GM21576 (cell line): ENCODE data around the gene BNIPL.

Experiments used
- ATAC-seq: cut with Tn5 transposase; IDR thresholded peaks from one replicate; pipeline ENCODE4 v1.9.1; 2021; ENCODE audit warnings: mild to moderate bottlenecking, moderate library complexity; ENCODE audit not compliant: unreplicated experiment

The BNIPL gene, protein sequence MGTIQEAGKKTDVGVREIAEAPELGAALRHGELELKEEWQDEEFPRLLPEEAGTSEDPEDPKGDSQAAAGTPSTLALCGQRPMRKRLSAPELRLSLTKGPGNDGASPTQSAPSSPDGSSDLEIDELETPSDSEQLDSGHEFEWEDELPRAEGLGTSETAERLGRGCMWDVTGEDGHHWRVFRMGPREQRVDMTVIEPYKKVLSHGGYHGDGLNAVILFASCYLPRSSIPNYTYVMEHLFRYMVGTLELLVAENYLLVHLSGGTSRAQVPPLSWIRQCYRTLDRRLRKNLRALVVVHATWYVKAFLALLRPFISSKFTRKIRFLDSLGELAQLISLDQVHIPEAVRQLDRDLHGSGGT

DNA sequence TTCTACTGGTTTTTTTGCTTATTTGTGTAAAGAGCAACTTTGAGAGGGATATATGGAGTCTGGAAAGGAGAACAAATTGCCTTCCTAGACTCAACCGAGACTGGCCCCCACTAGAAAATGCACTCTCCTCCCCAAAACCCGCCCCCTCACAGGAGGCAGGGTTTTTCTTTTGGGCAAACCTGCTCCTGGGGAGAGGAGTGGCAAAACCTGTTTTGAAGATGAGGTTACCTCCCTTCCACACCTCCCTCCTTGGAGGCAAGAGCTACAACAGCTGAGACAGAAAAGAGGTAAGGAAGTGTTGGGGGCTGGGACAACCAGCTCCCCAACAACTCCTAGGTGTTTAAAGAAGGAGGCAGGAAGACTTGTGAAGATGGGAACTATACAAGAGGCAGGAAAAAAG is at the start of gene BNIPL:
Gene BNIPL (plus strand): TSS at position 231 of the 400 bp plus-strand sequence. CDS start 140 bp downstream, at position 371.
- no peak for ATAC-seq

DNA sequence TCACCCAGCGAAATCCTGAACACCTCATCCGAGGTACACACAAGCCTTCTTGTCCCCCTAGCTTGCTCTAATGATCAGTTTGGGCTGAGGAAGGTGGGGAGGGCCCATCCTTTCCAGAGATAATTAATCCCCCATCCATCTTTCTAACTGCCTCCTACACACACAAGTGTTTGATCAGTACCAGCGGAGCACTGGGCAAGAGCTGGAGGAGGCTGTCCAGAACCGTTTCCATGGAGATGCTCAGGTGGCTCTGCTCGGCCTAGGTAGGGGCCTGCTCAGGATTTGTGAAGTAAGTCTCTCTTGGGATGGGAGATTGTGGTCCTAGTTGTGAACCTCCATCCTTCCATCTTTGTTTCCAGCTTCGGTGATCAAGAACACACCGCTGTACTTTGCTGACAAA is 48.5 kb upstream of the BNIPL start:
- ATAC-seq, result no peak

DNA sequence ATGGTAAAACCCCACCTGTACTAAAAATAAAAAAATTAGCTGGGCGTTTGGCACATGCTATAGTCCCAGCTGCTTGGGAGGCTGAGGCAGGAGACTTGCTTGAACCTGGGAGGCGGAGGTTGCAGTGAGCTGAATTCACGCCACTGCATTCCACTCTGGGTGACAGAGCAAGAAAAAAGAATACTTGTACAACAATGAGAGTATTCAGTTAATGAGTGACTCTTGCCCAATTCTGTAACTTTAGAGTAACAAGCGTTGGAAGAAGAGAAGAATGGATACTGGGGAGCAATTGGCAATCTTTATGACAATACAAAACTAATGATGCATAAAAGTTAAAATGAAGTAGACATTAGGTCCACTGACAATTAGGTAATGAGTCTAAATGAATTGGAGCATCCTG is 43.8 kb upstream of the BNIPL start:
- ATAC-seq, result no peak

DNA sequence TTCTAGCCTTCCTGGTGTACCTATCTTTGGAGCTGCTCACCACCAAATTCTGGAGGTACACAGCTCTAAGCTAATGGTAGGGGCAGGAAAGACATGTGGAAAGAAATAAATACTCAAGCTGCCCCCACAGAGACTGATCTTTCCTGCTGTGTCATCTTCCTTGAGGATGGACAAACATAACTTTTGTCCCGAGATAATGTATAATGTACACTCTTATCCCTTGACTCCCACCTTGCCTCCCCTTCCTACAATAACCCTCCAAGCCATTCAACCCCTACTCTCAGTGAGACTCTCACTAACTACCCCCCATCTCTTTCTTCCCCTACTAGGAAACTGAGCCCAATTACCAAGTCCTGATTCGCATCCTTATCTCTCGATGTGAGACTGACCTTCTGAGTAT is 42.1 kb upstream of the BNIPL start:
- ATAC-seq, result no peak

DNA sequence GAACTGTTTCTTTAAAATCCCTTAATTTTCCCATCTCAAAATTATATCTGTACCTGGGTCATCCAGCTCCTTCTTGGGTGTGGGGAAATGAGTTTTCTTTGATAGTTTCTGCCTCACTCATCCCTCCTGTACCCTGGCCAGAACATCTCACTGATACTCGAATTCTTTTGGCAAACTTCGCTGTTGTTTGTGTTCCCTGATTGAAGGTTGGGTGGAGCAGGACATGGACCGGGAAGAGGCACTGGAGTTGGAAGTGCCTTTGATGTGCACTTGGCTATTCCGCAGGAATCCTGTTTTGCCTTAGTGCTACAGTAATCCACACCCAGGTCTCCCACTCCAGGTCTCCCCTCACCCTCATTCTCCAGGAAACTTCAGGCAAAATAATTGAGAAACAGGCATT is 40.9 kb upstream of the BNIPL start:
- ATAC-seq, result no peak

DNA sequence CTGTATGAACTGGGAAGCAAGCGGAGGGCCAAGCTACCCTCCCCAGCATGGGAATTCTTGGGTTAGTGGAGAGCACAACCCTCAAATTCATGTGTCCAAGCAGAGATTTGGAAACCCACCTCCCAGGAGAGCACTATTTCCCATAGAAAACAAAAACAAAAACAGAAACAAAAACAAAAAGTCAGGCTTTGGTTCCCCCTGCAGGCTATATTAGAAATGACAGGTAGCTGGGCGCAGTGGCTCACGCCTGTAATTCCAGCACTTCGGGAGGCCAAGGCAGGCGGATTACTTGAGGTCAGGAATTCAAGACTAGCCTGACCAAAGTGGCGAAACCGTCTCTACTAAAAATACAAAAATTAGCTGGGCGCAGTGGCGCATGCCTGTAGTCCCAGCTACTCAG is 40.5 kb upstream of the BNIPL start:
- ATAC-seq, result no peak

DNA sequence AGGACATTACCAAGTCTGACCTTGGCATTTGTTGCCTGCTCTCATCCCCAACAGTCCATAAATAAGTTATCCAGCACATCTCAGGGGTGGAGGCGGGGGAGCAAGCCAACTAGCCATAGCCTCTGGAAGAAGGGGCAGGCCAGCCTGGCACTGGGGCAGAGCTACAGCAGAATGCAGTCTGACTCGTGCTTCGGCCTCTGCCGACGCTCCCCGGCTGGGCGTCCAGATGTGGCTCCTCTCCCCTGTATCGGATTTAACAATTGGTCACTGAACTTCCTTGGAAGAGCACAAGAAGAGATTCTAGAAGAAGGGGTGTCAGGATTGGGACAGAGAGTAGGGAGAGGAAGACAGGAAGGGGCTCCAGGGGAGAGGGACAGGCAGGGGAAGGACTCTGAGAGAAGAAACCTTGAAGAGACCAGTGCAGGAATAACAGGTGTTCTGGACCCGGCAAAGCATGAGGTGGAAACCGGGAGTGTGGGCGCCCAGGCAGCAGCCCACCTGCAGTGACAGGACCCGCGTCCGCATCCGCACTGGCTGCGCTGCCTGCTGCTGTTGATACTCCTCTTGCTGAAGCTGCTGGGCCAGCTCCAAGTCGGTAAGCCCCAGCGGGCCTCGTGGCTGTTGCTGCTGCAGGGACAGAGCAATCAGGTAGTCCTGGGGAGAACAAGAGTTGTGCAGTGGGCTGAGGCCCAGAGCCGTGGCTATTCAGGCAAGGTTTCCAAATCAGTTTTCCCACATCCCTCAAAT is 39.1 kb upstream of the BNIPL start:
- no peak for ATAC-seq

DNA sequence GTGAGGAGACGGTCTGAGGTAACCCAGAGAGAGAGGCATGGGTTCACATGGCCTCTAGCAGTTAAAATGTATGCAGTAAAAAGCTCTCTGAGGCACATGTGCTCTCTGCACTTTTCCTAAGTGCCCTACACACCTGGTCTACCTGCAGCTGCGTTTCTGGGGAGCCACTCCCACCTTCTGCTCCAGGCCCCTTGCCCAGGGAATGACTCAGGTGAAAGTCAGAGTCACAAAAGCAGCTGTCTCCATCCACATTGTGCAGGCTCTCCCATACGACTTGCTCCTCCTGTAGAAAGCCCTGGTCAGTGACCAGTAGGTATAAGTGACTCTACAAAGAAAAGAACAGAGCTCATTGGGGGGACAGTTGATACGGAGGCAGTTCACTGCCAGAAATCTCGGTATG is 38.4 kb upstream of the BNIPL start:
- no peak for ATAC-seq

DNA sequence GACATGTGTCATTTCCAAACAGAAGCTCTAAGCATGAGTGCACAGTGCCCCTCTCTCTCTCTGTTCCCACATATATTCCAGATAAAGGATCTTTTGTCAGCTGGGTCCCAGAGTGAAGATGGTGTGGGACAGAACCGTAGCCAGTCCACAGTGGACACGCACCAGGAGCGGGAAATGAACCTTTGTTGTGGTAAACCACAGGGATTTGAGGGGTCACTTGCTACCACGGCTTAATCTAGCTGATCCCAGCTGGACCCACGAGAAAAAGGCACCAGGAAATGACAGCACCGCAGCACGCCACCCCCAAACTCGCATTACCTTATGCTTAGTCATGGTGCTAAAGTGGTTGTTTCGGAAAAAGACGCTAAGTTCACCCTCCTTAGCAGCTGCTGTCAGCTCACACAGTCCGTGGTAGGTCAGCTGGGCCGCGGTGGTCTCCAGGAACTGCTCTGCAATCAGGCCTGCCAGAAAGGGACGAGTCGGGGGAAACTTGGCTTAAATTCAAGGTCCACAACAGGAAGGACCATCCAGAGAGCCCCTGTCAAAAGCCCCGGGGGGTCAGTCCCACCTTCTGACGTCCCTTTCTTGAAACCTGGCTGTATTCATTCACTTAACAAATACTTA is 37.2 kb upstream of the BNIPL start:
- no peak for ATAC-seq

DNA sequence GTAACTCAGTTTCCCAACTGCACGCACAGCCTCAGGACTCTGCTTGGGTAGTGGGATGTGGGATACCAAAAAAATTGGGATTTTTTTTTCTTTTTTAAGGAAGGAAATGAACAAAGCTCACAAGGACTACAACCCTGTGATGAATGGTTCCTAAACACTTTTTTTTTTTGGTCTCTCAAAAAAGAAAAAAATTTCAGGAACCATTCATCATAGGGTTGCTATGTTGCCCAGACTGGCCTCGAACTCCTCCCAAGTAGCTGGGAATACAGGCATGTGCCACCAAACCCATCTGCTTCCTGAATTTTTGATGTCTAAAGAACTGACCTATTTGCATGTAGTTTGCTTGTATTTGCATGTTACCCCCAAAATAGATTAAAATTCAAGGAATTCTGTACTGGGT is 36.5 kb upstream of the BNIPL start:
- ATAC-seq, result no peak

DNA sequence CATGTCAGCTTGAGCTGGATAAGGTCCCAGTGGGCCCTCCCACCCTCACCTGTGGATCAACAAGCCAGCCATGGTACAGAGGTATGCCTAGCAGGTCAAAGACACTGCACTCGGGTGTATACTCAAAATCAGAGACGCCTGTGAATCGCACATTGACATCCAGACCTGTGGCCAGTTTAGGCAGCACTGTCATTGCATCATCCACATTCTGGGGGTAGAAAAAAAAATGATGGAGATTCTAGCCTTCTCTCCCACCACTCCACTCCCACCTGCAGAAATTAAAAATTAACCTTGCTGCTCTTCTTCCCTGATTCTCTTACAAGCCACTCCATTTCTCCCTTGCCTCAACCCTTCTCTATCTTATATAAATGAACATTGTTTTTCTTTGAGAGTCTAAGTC is 36.0 kb upstream of the BNIPL start:
- ATAC-seq, result no peak

DNA sequence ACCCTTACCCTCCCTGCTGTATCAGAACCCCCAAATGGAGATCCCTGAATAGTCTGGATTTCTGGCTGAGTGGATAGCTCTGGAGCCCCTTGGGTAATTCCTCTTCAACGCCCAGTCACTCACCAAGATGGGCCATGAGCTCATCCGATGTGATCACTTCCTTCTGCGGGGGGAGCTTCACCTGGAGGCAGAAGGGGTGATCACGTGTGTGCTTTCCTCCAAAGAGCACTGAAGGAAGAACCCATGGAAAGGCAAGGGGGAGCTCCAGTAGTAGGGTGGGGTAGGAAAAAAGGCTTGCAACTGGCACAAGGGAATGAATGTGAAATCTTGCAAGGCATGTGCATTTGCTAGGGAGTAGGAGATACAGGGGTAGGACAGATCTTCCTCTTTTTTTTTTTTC is 34.8 kb upstream of the BNIPL start:
- no peak for ATAC-seq

DNA sequence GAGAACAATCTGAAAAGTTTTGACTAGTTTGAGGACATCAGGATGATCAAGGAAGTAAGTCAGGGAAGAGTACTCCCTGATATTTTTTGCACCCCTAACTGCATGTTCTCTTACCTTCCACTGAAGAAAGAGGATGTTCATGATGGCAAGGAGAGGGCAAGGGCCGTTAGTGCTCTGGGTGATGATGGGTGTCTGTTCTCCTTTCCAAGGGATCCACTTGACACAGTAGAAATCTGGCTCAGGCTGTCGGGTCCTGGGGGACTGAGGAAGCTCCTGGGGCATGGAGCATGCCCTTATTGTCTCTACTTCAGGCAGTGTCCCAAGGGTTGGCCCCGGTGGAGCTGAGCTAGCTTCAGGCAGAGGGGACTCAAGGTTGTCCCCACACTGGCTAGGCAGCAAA is 34.3 kb upstream of the BNIPL start:
- no peak for ATAC-seq

DNA sequence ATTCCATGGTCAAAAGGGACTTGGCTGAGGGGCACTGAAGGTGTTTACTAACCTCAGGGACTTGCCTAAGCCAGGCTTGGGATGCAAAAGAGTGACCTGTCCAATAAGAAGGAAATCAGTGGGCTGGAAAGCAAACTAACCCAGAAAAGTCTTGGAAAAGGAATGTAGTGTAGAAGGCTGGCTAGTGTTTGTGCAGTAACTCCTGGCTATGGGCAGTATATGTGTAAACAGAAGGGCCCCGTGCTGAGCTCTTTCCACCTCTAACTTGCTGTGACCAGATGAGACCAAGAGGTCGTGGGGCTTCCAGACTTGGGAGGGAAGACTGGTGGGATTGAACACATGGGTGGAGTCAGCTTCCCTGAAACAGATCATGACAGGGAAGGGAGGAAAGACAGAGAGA is 33.8 kb upstream of the BNIPL start:
- ATAC-seq, result no peak

DNA sequence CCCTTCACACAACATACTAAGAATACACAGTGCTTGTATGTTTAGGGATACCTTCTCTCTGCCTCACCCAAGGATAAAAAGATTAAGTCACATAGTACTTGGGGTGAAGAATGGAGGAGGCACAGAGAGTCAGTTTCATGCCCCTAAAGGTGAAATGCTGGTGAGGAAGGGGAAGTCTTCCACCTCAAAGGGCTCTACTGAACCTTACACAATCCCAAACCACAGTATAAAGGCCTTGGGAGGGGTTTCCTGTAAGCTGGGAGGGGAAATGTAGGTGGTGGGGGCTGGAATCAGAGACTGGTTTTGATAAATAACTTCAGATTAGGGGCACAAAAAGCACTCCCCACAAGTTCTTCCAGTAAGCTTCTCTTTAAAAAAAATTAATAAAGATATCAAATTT is 33.2 kb upstream of the BNIPL start:
- no peak for ATAC-seq

DNA sequence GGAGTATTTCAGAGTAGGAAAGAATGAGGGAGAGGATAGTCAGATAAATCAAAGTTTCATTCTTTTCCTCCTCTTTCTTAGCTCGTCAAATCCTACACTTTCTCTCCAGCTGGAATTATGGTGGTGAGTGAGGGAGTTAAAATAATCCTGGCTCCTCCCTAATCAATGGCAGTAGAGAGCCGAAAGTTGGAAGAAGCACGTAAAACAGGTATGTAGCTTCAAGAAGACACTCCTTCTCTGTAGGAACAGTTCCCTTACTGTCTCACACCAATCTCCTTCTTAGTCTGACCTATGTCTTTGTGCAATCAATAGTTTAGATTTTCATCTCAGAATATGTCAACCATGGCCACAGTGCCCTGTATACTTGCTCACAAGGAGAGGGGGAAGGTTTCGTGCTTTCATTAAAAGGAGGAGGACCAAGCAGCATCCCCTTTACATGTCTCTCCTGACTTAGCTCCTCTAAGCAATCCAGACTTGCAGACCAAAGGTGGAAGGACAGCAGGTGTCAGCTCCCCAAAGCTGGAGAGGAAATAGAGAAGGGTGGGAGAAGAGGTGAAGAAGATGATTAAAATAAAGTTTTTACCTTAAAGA is 30.6 kb upstream of the BNIPL start:
- no peak for ATAC-seq

DNA sequence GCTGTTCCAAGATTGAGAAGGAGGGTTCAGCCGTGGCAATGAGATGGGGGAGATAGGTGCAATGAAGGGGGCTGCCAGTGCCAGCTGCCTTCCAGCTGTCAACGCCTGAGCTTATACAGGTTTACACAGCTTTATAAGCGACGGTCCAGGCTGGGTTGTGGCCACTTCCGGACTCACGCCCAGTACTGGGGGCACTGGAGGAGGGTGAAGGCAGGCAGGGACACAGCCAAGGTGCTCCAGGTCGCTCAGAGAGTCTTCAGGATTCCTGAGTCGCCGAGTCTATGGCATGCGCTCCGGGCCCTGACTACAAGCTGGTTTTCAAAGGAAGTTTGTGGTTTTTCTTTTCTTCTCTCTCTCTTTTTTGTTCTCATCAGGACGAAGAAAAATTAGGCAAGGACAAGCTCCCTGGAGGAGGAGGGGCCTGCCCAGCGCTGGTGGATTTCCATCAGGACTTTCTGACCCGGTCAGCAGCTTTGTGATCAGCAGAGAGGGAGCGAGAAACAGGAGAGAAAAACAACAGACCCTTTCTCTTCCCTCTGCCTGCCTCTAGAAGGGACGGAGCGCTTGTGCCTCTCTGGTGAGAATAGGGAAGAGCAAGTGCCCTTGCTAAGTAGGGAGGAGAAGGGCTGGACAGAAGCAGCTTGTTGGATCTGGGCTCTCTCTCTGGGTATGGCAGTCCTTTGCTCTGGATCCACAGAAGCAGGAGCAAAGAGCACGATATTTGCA is 29.9 kb upstream of the BNIPL start, which contains the start of gene MINDY1:
Gene MINDY1 (minus strand): TSS at position 576 of the 726 bp plus-strand sequence. CDS start 4,285 bp downstream, outside the sequence.
- no peak for ATAC-seq

DNA sequence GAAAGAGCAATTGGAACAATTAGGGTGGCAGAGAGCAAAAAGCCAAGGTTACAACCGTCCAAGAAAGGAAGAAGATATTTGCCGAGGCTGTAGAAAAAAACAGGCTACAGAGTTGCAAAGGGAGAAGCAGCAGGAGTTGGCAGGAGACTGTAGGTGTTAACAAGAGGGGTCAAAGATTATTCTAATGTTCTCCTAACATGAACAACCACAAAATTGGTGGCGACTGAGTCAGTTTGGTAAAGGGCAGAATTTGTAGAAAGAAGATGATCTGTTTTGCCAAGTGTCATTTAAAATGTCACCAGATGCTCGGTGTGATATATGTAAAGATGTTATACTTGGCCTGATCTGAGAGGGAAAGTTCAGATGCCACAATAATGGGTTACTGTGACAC is 28.5 kb upstream of the BNIPL start:
- no peak for ATAC-seq

DNA sequence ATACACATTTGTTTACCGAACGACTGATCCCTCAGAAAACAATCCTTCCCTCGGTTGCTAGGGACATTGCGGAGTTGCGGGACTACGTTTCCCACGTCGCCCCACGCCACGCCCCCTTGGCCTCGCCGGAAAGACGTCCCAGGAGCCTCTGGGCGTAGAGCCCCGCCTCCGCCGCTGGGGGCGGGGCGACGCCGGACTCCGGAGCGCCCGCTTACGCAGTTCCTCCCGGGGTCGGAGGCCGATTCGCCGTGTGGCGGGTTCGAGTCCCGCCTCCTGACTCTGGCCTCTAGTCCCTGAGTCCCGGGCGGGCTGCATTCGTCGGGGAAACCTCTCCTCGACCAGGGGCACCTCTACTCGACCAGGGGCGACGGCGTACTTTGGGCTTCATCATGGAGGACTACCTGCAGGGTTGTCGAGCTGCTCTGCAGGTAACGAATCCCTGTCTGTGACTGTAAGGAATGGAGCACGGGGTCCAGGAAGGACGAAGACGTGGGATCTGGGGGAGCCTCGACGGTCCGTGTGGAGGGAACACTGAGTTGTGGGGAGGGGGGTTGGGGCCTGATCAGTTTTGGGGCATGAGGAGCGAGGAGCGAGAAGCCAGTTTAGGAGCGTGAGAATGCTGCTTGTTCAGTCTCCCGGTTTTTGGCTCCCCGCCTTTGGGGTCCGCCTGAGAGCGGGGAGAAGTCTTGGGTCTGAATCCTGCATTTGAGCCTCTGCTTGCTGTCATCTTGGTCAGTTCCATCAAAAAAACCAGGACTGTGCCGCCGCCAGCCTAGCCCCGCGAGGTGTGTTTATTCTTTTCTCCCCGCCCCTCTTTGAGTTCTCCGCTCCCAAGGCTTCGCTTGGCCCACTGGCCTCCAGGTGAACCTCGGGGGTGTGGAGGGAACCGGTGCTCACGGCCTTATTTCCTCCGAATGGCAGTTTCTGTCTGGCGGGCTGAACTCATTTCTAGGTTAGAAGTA is 27.9 kb upstream of the BNIPL start, which contains the start of gene PRUNE1:
Gene PRUNE1 (plus strand): TSS at position 206 of the 962 bp plus-strand sequence. CDS start 184 bp downstream, at position 390.
- ATAC-seq, result peak; percentile 75

DNA sequence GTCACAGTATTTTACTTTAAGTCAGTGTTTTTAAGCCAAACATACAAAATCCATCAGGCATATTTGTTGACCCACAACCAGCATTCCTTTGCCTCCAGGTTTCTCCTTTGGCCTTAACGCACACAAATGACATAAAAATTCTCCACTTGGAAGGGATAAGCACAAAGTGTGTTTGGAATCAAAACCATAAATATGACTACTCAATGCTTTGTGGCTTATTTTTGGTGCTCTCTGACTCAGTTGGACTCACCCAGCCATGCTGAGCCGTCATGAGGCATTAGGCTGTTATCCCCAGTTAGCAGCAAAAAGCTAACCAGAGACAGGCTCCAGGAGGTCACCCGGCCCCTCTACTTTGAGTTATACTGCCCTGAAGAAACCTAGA is 27.2 kb upstream of the BNIPL start:
- ATAC-seq, result no peak
